HepG2 (cell line): Measurements from ENCODE around the gene DIS3L2. TPM values are rescaled to one million over a fixed set of nuclear protein-coding genes. Genes with fewer than 3 reads are reported as not detected.
A peak's percentile ranks its signal among the peaks of the same experiment; 100 is the strongest.

ENCODE experiments used
- ATAC-seq: fragments of 200-7000 bp; cut with Tn5 transposase; 3 replicates; pipeline ENCODE4 v1.9.1; 2020; ENCODE audit warnings: mild to moderate bottlenecking, moderate library complexity
- BruUV-seq: library from RNA; stranded (reverse); fragments of 400-500 nt; replicated peaks from 2 replicates; lab custom pipeline; 2021; lab: Mats Ljungman, UMichigan
- CTCF ChIA-PET: fragments of 300-600 bp; formaldehyde crosslinking; extraction: SDS; loops from one replicate; lab custom pipeline; 2021; ENCODE audit warnings: low total read pairs, inconsistent platforms, low intra/inter-chr PET ratio; lab: Yijun Ruan, JAX
- POLR2A ChIA-PET: fragments of 350-600 bp; sonication (Branson Sonifier 250); formaldehyde crosslinking; loops from one replicate; lab custom pipeline; 2020; ENCODE audit warnings: antibody characterized with exemption, inconsistent platforms; lab: Yijun Ruan, JAX
- DNase-seq: peaks from one replicate; pipeline ENCODE4 v3.0.0-alpha.2; 2015; ENCODE audit warnings: low spot score
- FAIRE-seq: peaks from 3 replicates; lab custom pipeline; 2011; peaks lifted over from hg19 to GRCh38; lab: Jason Lieb, UNC
- H2AFZ ChIP-seq: one replicate; pipeline ENCODE4 v1.6.1; 2011; ENCODE audit warnings: low read length, inconsistent platforms
- H3K27ac ChIP-seq: fragments of 300-600 bp; 3 replicates; pipeline ENCODE4 v1.8.0; 2011; ENCODE audit warnings: mixed run types, mild to moderate bottlenecking, mixed read lengths, low read length, inconsistent platforms; ENCODE audit not compliant: insufficient read depth; ENCODE audit errors: extremely low read length
- H3K27me3 ChIP-seq, 2 experiments: fragments of 200-600 bp in 1 of 2; 2 replicates in 1 of 2; 3 replicates in 1 of 2; pipeline versions ENCODE4 v1.6.0 to v1.8.0; 2011; ENCODE audit warnings: low read length in 2 of 2, mild to moderate bottlenecking in 2 of 2, moderate library complexity in 2 of 2, inconsistent platforms in 1 of 2; ENCODE audit not compliant: insufficient read depth in 2 of 2, control insufficient read depth in 1 of 2
- H3K36me3 ChIP-seq, 2 experiments: fragments of 200-600 bp in 1 of 2; replicated peaks in 1 of 2; 2 replicates in 1 of 2; 3 replicates in 1 of 2; pipeline versions ENCODE4 v1.5.1 to v1.8.0; 2011; ENCODE audit warnings: low read length in 2 of 2, inconsistent platforms in 1 of 2; ENCODE audit not compliant: insufficient read depth in 2 of 2, control insufficient read depth in 1 of 2
- H3K4me1 ChIP-seq: 2 replicates; pipeline ENCODE4 v1.5.1; 2012; ENCODE audit warnings: low read length, inconsistent platforms; ENCODE audit not compliant: insufficient read depth
- H3K4me2 ChIP-seq: 2 replicates; pipeline ENCODE4 v1.6.0; 2011; ENCODE audit warnings: low read depth, low read length, inconsistent platforms
- H3K4me3 ChIP-seq, 3 experiments: fragments of 200-600 bp in 1 of 3; sonication (generic), shearing (Covaris generic) in 1 of 3; replicated peaks in 1 of 3; 2 replicates each; pipeline ENCODE4 v1.5.1; 2011 to 2016; ENCODE audit warnings: low read length in 3 of 3, inconsistent platforms in 2 of 3, low read depth in 2 of 3, mild to moderate bottlenecking in 2 of 3, control low read depth in 1 of 3, mixed read lengths in 1 of 3; ENCODE audit not compliant: insufficient read depth in 1 of 3
- H3K79me2 ChIP-seq: one replicate; pipeline ENCODE4 v1.6.1; 2011; ENCODE audit warnings: low read length, inconsistent platforms; ENCODE audit not compliant: insufficient read depth
- H3K9ac ChIP-seq: 2 replicates; pipeline ENCODE4 v1.6.0; 2011; ENCODE audit warnings: mild to moderate bottlenecking, low read depth, low read length, inconsistent platforms; ENCODE audit not compliant: insufficient read depth
- H3K9me3 ChIP-seq: 2 replicates; pipeline ENCODE4 v1.5.1; 2012; ENCODE audit warnings: mild to moderate bottlenecking, low read length
- H4K20me1 ChIP-seq: 2 replicates; pipeline ENCODE4 v1.6.0; 2011; ENCODE audit warnings: inconsistent platforms, mild to moderate bottlenecking, low read length, moderate library complexity; ENCODE audit not compliant: insufficient read depth
- ELF3 ChIP-seq: IDR thresholded peaks from 2 replicates; pipeline ENCODE4 v1.6.1; 2016; ENCODE audit warnings: missing genetic modification reagents, missing compliant biosample characterization
- FOXO1 ChIP-seq: sonication (generic); formaldehyde crosslinking; IDR thresholded peaks from 2 replicates; pipeline ENCODE4 v1.4.0; 2020; ENCODE audit warnings: missing genetic modification reagents
- HNRNPL ChIP-seq: fragments of 200-400 bp; formaldehyde crosslinking; IDR thresholded peaks from 2 replicates; pipeline ENCODE4 v1.6.1; 2017; ENCODE audit warnings: mild to moderate bottlenecking, low read depth, low read length
- ZC3H13 ChIP-seq: sonication (generic); formaldehyde crosslinking; IDR thresholded peaks from 2 replicates; pipeline ENCODE4 v1.8.1; 2023; ENCODE audit warnings: mild to moderate bottlenecking, missing genetic modification reagents, moderate library complexity
- ZNF138 ChIP-seq: sonication (generic); formaldehyde crosslinking; IDR thresholded peaks from 2 replicates; pipeline ENCODE4 v1.5.0; 2020; ENCODE audit warnings: mild to moderate bottlenecking, low read depth, missing genetic modification reagents
- WGBS: methylation state at CpG from one replicate; pipeline ENCODE4 v1.1.6; 2017; ENCODE audit warnings: low lambda C conversion rate; 5-methylcytosine and 5-hydroxymethylcytosine counted together
- in situ Hi-C: cut with HindIII; loops from 2 replicates; pipeline ENCODE4 v1.10.0; 2017; ENCODE audit warnings: low pct_unique_long_range_greater_than_20kb; ENCODE audit not compliant: extremely low pct_ligation_motif_present
- intact Hi-C: fragments of 100-400 bp; cut with micrococcal nuclease; formaldehyde crosslinking; loops from one replicate; pipeline ENCODE4 v1.10.0; 2022; ENCODE audit not compliant: unreplicated experiment
- polyA plus RNA-seq, 8 experiments: library from polyadenylated mRNA; depleted of rRNA in 3 of 8; stranded (reverse) in 7 of 8; unstranded in 1 of 8; fragments of >200 nt; fragmentation: Illumina TruSeq in 4 of 8; extraction: Trizol in 4 of 8; gene quantifications; 2 replicates each; pipeline versions ENCODE4 v1.2.1 to v1.2.3, GENCODE V29; 2011 to 2016; ENCODE audit warnings: low read depth in 4 of 8, missing spikeins in 1 of 8, mixed read lengths in 1 of 8; ENCODE audit not compliant: insufficient read depth in 1 of 8
- total RNA-seq, 5 experiments: library from RNA; depleted of rRNA; stranded (reverse); fragments of >200 nt; fragmentation: Illumina TruSeq; extraction: Trizol; gene quantifications; 2 replicates each; pipeline ENCODE4 v1.2.3, GENCODE V29; 2016; ENCODE audit warnings: low read depth in 1 of 5
- TF ChIP-seq, protein P1 (sequence below): sonication (generic); formaldehyde crosslinking; IDR thresholded peaks from 2 replicates; pipeline ENCODE4 v1.4.0; 2020; ENCODE audit warnings: low read depth, mild to moderate bottlenecking, missing genetic modification reagents

Gene DIS3L2
- total and polyA plus RNA-seq, 2 of the 13 experiments (the other 11 are each of a cell fraction or from before 2014, with no cell fraction given) = 7.0 to 23.9 TPM

DNA sequence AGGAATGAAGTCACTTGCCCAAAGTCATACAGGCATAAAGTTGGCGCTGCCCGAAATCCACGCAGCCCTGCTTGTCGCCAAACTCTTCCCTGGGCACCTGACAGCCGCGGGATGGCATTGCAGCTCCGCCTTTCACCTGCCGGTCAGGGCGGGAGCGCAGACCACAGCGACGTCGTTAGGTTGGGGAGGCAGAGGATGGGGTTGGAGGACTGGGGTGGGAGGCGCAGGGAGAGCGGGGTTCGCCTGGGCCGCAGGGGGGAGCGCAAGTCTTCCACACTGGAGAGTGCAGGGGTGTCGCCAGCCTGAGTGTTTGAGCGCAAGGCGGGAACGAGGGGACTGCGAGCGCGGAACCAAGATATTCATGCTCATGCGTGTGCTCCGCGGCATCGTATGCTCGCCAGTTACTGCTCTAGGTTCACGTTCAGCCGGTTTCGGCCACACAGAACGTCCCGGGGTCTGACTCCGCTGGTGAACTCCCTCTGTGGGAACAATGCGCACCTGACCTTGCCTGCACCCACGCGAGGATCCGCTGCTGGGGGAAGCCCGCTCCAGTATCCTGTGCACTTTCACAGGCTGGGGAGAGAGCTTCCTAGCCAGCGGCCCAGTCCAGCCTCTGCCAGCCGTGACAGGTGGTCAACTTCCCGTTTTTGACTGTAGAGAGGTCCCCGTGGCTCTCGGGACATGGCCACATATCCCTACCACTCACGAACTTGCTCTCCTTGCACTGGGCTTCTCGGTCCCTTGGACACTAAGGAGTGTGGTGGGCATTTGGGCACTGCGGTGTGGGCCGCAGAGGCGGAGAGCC is 34.5 kb upstream of the DIS3L2 start (continued):
- TF ChIP-seq HNRNPL = 0 out of 2 replicates have a peak, but pooled peaks have one; percentile 54
- TF ChIP-seq FOXO1 (CRISPR knock-in tag) = no peak

DNA sequence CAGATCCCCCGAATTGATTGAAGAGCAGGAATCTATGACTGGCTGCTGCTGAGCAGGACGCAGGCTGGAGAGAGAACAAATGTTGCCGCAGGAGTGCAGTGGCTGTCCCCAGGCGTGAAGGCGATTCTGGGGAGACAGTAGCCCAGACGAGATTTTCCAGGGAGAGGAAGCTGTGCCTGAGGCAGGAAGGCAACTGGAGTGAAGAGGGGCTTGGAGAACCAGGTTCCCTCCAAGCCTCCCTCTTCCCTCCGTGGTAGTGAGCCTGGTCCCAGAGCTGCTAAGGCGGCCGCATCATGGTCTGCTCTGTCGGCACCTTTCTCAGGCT is 34.0 kb upstream of the DIS3L2 start:
- POLR2A ChIA-PET = no interaction called here
- Histone ChIP-seq H3K4me1 (peaks cover 44% of the 10 kb centered on the region), H3K9ac (no peak overlapping the region), H3K27me3 (peaks cover 23 to 97% of the 10 kb centered on the region in 2 experiments; a peak in 4 of 5 replicates), H2AFZ (no peak overlapping the region), H3K4me2 (no peak overlapping the region), H3K27ac (no peak overlapping the region), H3K36me3 (no peaks in the 10 kb centered on the region), H3K79me2 (no peaks in the 10 kb centered on the region), H3K4me3 (no peak overlapping the region), H4K20me1 (no peaks in the 10 kb centered on the region; the same call in 1 of the 2 replicates), H3K9me3 (no peaks in the 10 kb centered on the region)
- no peak for DNase-seq
- no TSS peak for BruUV-seq
- WGBS = 34% methylated on average over 10 of the region's 10 CpGs
- CTCF ChIA-PET = no interaction called here
- intact Hi-C loops = loop anchor here (5.0 kb wide), 1 partner anchor 35 kb away; the partner anchor contains the start of gene DIS3L2
- TF ChIP-seq ZC3H13 (CRISPR knock-in tag) (no peak), ELF3 (CRISPR knock-in tag) (no peak), ZNF138 (CRISPR knock-in tag) (no peak)
- TF ChIP-seq, protein P1, sequence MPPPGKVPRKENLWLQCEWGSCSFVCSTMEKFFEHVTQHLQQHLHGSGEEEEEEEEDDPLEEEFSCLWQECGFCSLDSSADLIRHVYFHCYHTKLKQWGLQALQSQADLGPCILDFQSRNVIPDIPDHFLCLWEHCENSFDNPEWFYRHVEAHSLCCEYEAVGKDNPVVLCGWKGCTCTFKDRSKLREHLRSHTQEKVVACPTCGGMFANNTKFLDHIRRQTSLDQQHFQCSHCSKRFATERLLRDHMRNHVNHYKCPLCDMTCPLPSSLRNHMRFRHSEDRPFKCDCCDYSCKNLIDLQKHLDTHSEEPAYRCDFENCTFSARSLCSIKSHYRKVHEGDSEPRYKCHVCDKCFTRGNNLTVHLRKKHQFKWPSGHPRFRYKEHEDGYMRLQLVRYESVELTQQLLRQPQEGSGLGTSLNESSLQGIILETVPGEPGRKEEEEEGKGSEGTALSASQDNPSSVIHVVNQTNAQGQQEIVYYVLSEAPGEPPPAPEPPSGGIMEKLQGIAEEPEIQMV (CRISPR knock-in tag) = no peak
- in situ Hi-C loops = loop anchor here (10.0 kb wide), 1 partner anchor 217 kb away; no protein-coding TSS in a partner anchor
- no peak for ATAC-seq
- no peak for FAIRE-seq
